ENCODE data around the gene ARL15. TPM values are rescaled to one million over a fixed set of nuclear protein-coding genes. Genes with fewer than 3 reads are reported as not detected.

ARL15 gene
- total and polyA plus RNA-seq, 9 of the 15 experiments (the other 6 are each of a cell fraction or from before 2014, with no cell fraction given): 18.5 to 80.4 (median 57.0) TPM

GRCh38 chr5:54081415-54081814 lies 229.0 kb downstream of the ARL15 start:
- H3K9me1 ChIP-seq (ENCODE audit: control insufficient read depth, insufficient read depth, low read length): no peaks in the 10 kb centered on the region
- H3K4me2 ChIP-seq (ENCODE audit: insufficient read depth, low read length): no peak overlapping the region
- POLR2A ChIA-PET: no interaction called here
- no peak overlapping the region for H3K4me3 ChIP-seq
- intact Hi-C loops (cut with micrococcal nuclease): no loop called here
- FAIRE-seq: no peak
- CTCF ChIA-PET (ENCODE audit: low intra/inter-chr PET ratio): no interaction called here
- H3K79me2 ChIP-seq (ENCODE audit: control insufficient read depth, insufficient read depth, low read length): no peaks in the 10 kb centered on the region
- in situ Hi-C loops (cut with MboI): no loop called here
- DNase-seq (ENCODE audit: extremely low read depth in 1 of 4, low spot score in 3 of 4): no peak
- BruUV-seq (replicated peaks): no TSS peak
- no peak overlapping the region for H2AFZ ChIP-seq (ENCODE audit: low read depth, low read length)
- H3K9ac ChIP-seq (ENCODE audit: insufficient read depth in 1 of 2, low read depth in 2 of 2, low read length in 2 of 2): no peak overlapping the region
- no peak overlapping the region for H3K27ac ChIP-seq (ENCODE audit: extremely low read depth, low read depth, low read length)
- TF ChIP-seq ATF2 (CRISPR knock-in tag; IDR thresholded peaks at IDR 0.05): no peak
- TF ChIP-seq SPI1 (IDR thresholded peaks at IDR 0.05; ENCODE audit: borderline replicate concordance, low read depth, low read length): peak; percentile 63; the same call in 1 of the 2 replicates
- H3K27me3 ChIP-seq (ENCODE audit: control insufficient read depth in 2 of 2, insufficient read depth in 2 of 2, low read length in 2 of 2): no peaks in the 10 kb centered on the region
- no peaks in the 10 kb centered on the region for H3K9me3 ChIP-seq (replicated peaks; ENCODE audit: control insufficient read depth, insufficient read depth, low read depth, low read length)
- 100% methylated on average over 1 of the region's 1 CpG for WGBS (ENCODE audit: insufficient coverage, low coverage, missing lambda C conversion rate)
- no peak for ATAC-seq
- H4K20me1 ChIP-seq (replicated peaks; ENCODE audit: control insufficient read depth, insufficient read depth, low read length): no peaks in the 10 kb centered on the region
- peaks cover 3% of the 10 kb centered on the region; the same call in 1 of the 3 replicates for H3K36me3 ChIP-seq (ENCODE audit: control insufficient read depth, insufficient read depth, low read length)
- H3K4me1 ChIP-seq (replicated peaks in 1 of 2; ENCODE audit: control insufficient read depth in 2 of 2, insufficient read depth in 2 of 2, low read length in 2 of 2): no peaks in the 10 kb centered on the region

- Histone ChIP-seq H3K4me2 (ENCODE audit: insufficient read depth, low read length) (no peak overlapping the region), H3K9ac (ENCODE audit: insufficient read depth in 1 of 2, low read depth in 2 of 2, low read length in 2 of 2) (no peak overlapping the region), H3K4me3 (no peak overlapping the region), H3K27ac (ENCODE audit: extremely low read depth, low read depth, low read length) (0 out of 3 replicates have a peak overlapping the region, but pooled peaks have one; percentile 20), H2AFZ (ENCODE audit: low read depth, low read length) (no peak overlapping the region), H3K79me2 (ENCODE audit: control insufficient read depth, insufficient read depth, low read length) (no peaks in the 10 kb centered on the region), H3K9me3 (replicated peaks; ENCODE audit: control insufficient read depth, insufficient read depth, low read depth, low read length) (no peaks in the 10 kb centered on the region), H3K9me1 (ENCODE audit: control insufficient read depth, insufficient read depth, low read length) (no peaks in the 10 kb centered on the region), H3K4me1 (replicated peaks in 1 of 2; ENCODE audit: control insufficient read depth in 2 of 2, insufficient read depth in 2 of 2, low read length in 2 of 2) (no peaks in the 10 kb centered on the region), H3K27me3 (ENCODE audit: control insufficient read depth in 2 of 2, insufficient read depth in 2 of 2, low read length in 2 of 2) (no peaks in the 10 kb centered on the region), H4K20me1 (replicated peaks; ENCODE audit: control insufficient read depth, insufficient read depth, low read length) (no peaks in the 10 kb centered on the region), H3K36me3 (ENCODE audit: control insufficient read depth, insufficient read depth, low read length) (peaks cover 3% of the 10 kb centered on the region; the same call in 1 of the 3 replicates)
- POLR2A ChIA-PET: no interaction called here
- intact Hi-C loops (cut with micrococcal nuclease) (no loop called here), in situ Hi-C loops (cut with MboI) (no loop called here)
- no peak for TF ChIP-seq TARDBP (IDR thresholded peaks at IDR 0.05)
- TF ChIP-seq ATF7 (IDR thresholded peaks at IDR 0.05): peak; percentile 47; the same call in 1 of the 2 replicates
- TF ChIP-seq SRF (CRISPR knock-in tag; IDR thresholded peaks at IDR 0.05): peak; percentile 56 to 92; a peak in 3 of 4 replicates
- TF ChIP-seq FOSL1 (tag; conservative IDR thresholded peaks at IDR 0.05): no peak
- no TSS peak for BruUV-seq (replicated peaks)
- FAIRE-seq: no peak
- DNase-seq (ENCODE audit: extremely low read depth in 1 of 4, low spot score in 3 of 4): no peak
- ATAC-seq: peak; percentile 51; the same call in 1 of the 3 replicates
- WGBS (ENCODE audit: insufficient coverage, low coverage, missing lambda C conversion rate): 70% methylated on average over 5 of the region's 5 CpGs
- CTCF ChIA-PET (ENCODE audit: low intra/inter-chr PET ratio): no interaction called here
These were observed 229.5 kb downstream of the ARL15 start for GRCh38 chr5:54080831-54081230.

Measured in K562 (cell line).